Measurements from ENCODE around the gene CCDC88B. TPM values are rescaled to one million over a fixed set of nuclear protein-coding genes. Genes with fewer than 3 reads are reported as not detected.

The CCDC88B gene
- total RNA-seq, 1 experiment from 2014 or later = 3.6 TPM

- no peaks in the 10 kb centered on the region for H3K36me3 ChIP-seq (ENCODE audit: control insufficient read depth, insufficient read depth, low read length)
- Mint-ChIP-seq H3K9me3 (ENCODE audit: unreplicated experiment) (no peaks in the 10 kb centered on the region), H3K36me3 (ENCODE audit: insufficient read depth, unreplicated experiment) (peaks cover 4% of the 10 kb centered on the region), H3K4me3 (ENCODE audit: unreplicated experiment) (no peak overlapping the region), H3K27me3 (ENCODE audit: insufficient read depth, unreplicated experiment) (no peaks in the 10 kb centered on the region), H3K27ac (ENCODE audit: unreplicated experiment) (no peak overlapping the region), H3K4me1 (ENCODE audit: low read depth, unreplicated experiment) (peaks cover 12% of the 10 kb centered on the region)
- ChIA-PET CTCF (interaction anchor here (0.7 to 1.9 kb wide), 4 partner anchors 16 to 860 kb away, joined by 3 to 7 read pairs (median 5); partner anchors contain the start of gene PRDX5), POLR2A (interaction anchor here (0.6 kb wide), 1 partner anchor 13 kb away, joined by 3 read pairs; no protein-coding TSS in a partner anchor)
- no peak overlapping the region for H3K4me3 ChIP-seq (ENCODE audit: low read depth, low read length)
- TF ChIP-seq, protein P1, sequence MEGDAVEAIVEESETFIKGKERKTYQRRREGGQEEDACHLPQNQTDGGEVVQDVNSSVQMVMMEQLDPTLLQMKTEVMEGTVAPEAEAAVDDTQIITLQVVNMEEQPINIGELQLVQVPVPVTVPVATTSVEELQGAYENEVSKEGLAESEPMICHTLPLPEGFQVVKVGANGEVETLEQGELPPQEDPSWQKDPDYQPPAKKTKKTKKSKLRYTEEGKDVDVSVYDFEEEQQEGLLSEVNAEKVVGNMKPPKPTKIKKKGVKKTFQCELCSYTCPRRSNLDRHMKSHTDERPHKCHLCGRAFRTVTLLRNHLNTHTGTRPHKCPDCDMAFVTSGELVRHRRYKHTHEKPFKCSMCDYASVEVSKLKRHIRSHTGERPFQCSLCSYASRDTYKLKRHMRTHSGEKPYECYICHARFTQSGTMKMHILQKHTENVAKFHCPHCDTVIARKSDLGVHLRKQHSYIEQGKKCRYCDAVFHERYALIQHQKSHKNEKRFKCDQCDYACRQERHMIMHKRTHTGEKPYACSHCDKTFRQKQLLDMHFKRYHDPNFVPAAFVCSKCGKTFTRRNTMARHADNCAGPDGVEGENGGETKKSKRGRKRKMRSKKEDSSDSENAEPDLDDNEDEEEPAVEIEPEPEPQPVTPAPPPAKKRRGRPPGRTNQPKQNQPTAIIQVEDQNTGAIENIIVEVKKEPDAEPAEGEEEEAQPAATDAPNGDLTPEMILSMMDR (IDR thresholded peaks at IDR 0.05; ENCODE audit: insufficient read depth in 1 of 2, low read depth in 1 of 2, low read length in 1 of 2, severe bottlenecking in 1 of 2, unreplicated experiment in 1 of 2) = no peak
- intact Hi-C loops (cut with micrococcal nuclease; ENCODE audit: unreplicated experiment) = no loop called here
- no peak for DNase-seq
- BruUV-seq (replicated peaks) = no TSS peak
- H3K27me3 ChIP-seq (replicated peaks; ENCODE audit: control insufficient read depth, insufficient read depth, low read length) = no peaks in the 10 kb centered on the region
- no peaks in the 10 kb centered on the region for H3K9me3 ChIP-seq
- H3K4me1 ChIP-seq = peaks cover 5% of the 10 kb centered on the region; the same call in 1 of the 2 replicates
Observed at GRCh38 chr11:64338716-64339115, 1.3 kb upstream of the CCDC88B start.

- no peak for DNase-seq
- no peaks in the 10 kb centered on the region for H3K9me3 Mint-ChIP-seq (ENCODE audit: unreplicated experiment)
- H3K27ac Mint-ChIP-seq (ENCODE audit: unreplicated experiment) = no peak overlapping the region
- no TSS peak for BruUV-seq (replicated peaks)
- peaks cover 12% of the 10 kb centered on the region for H3K4me1 Mint-ChIP-seq (ENCODE audit: low read depth, unreplicated experiment)
- POLR2A ChIA-PET = no interaction called here
- H3K36me3 Mint-ChIP-seq (ENCODE audit: insufficient read depth, unreplicated experiment) = peaks cover 4% of the 10 kb centered on the region
- intact Hi-C loops (cut with micrococcal nuclease; ENCODE audit: unreplicated experiment) = no loop called here
- CTCF ChIA-PET = interaction anchor here (1.9 kb wide), 1 partner anchor 15 kb away, joined by 7 read pairs; no protein-coding TSS in a partner anchor
- no peaks in the 10 kb centered on the region for H3K9me3 ChIP-seq
- H3K4me1 ChIP-seq = peaks cover 5% of the 10 kb centered on the region; the same call in 1 of the 2 replicates
- no peak overlapping the region for H3K4me3 ChIP-seq (ENCODE audit: low read depth, low read length)
- no peaks in the 10 kb centered on the region for H3K27me3 ChIP-seq (replicated peaks; ENCODE audit: control insufficient read depth, insufficient read depth, low read length)
- no peaks in the 10 kb centered on the region for H3K27me3 Mint-ChIP-seq (ENCODE audit: insufficient read depth, unreplicated experiment)
- H3K36me3 ChIP-seq (ENCODE audit: control insufficient read depth, insufficient read depth, low read length) = no peaks in the 10 kb centered on the region
- no peak overlapping the region for H3K4me3 Mint-ChIP-seq (ENCODE audit: unreplicated experiment)
- TF ChIP-seq, protein P1 (IDR thresholded peaks at IDR 0.05; ENCODE audit: insufficient read depth in 1 of 2, low read depth in 1 of 2, low read length in 1 of 2, severe bottlenecking in 1 of 2, unreplicated experiment in 1 of 2) = no peak
Observed at GRCh38 chr11:64339286-64339685, 718 bp upstream of the CCDC88B start.

DNA sequence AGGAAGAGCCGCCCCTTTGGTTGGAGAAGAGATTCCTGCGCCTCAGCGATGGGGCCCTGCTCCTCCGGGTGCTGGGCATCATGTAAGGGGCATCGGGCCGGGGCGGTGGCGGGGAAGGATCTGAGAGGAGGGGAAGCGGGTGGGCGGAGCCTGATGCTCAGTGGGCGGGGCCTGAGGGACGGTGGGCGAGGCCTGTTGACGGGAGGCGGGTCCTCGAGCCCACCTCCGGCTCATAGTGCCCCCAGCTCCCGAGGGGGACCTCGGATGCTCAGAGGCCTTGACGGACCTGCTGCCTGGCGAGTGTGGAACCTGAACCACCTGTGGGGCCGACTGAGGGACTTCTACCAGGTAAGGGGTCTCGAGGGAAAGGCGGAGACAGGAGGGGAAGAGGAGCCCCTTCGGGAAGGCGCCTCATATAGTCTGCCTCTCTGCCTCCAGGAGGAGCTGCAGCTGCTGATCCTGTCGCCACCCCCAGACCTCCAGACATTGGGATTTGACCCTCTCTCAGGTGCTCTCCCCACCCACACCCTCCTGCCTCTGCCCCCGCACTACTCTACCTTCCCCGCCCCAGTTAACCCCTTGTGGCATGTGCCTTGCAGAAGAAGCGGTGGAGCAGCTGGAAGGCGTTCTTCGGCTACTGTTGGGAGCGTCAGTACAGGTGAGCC lies 799 bp downstream of the CCDC88B start:
- Histone ChIP-seq H3K9me3 (no peaks in the 10 kb centered on the region), H3K27me3 (replicated peaks; ENCODE audit: control insufficient read depth, insufficient read depth, low read length) (no peaks in the 10 kb centered on the region), H3K36me3 (ENCODE audit: control insufficient read depth, insufficient read depth, low read length) (no peaks in the 10 kb centered on the region), H3K4me3 (ENCODE audit: low read depth, low read length) (no peak overlapping the region), H3K4me1 (no peaks in the 10 kb centered on the region)
- H3K27me3 Mint-ChIP-seq (ENCODE audit: insufficient read depth, unreplicated experiment) = no peaks in the 10 kb centered on the region
- peaks cover under 1% of the 10 kb centered on the region for H3K4me1 Mint-ChIP-seq (ENCODE audit: low read depth, unreplicated experiment)
- H3K27ac Mint-ChIP-seq (ENCODE audit: unreplicated experiment) = no peak overlapping the region
- DNase-seq = no peak
- TF ChIP-seq, protein P1 (IDR thresholded peaks at IDR 0.05; ENCODE audit: insufficient read depth in 1 of 2, low read depth in 1 of 2, low read length in 1 of 2, severe bottlenecking in 1 of 2, unreplicated experiment in 1 of 2) = no peak
- H3K9me3 Mint-ChIP-seq (ENCODE audit: unreplicated experiment) = no peaks in the 10 kb centered on the region
- ChIA-PET CTCF (interaction anchor here (1.0 to 3.1 kb wide), 4 partner anchors 9 to 36 kb away, joined by 3 to 12 read pairs (median 6); partner anchors contain the start of gene PRDX5), POLR2A (interaction anchor here (0.7 kb wide), 1 partner anchor 23 kb away, joined by 3 read pairs; the partner anchor contains the start of gene PRDX5)
- H3K36me3 Mint-ChIP-seq (ENCODE audit: insufficient read depth, unreplicated experiment) = no peaks in the 10 kb centered on the region
- H3K4me3 Mint-ChIP-seq (ENCODE audit: unreplicated experiment) = no peak overlapping the region
- BruUV-seq (replicated peaks) = no TSS peak
- intact Hi-C loops (cut with micrococcal nuclease; ENCODE audit: unreplicated experiment) = no loop called here

Data from Caco-2 (cell line).